ENCODE measurements around the gene ALDH1A2.

Gene ALDH1A2

GRCh38 chr15:57994221-57995049 is 71.1 kb downstream of the ALDH1A2 start:
- no peak for DNase-seq (ENCODE audit: low read depth)

- no peak for DNase-seq (ENCODE audit: low read depth)
These were observed 71.9 kb downstream of the ALDH1A2 start for GRCh38 chr15:57993409-57994145.

DNA sequence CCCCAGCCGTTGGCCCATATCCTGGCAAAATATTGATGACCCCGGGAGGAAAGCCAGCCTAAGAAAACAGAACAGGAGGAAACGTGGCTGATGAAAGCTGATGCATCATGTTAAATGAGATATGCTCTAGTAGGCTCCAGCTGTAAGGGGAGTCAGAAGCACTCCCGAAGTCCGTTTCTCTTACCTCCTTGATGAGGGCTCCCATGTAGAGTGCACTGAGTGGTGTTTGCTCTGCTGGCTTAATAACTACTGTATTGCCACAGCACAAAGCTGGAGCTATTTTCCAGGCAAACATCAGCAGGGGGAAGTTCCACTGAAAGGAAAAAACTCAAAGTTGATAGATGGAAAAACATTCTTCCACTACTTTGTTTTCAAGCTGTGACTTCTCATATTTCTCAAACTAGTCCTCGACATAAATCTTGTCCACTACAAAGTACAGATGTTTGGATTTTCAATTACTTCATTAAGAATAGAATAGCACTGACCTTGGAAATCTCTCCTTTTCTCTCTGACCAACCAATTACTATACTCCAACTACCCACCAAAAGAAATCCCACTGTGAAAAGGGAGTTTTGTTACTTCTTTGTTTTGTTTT is 72.7 kb downstream of the ALDH1A2 start:
- DNase-seq (ENCODE audit: low read depth): no peak

GRCh38 chr15:57973534-57973933 is 92.0 kb downstream of the ALDH1A2 start:
- no peak for DNase-seq (ENCODE audit: low read depth)

- DNase-seq (ENCODE audit: low read depth): no peak
These were observed 92.6 kb downstream of the ALDH1A2 start for GRCh38 chr15:57972864-57973263.

DNA sequence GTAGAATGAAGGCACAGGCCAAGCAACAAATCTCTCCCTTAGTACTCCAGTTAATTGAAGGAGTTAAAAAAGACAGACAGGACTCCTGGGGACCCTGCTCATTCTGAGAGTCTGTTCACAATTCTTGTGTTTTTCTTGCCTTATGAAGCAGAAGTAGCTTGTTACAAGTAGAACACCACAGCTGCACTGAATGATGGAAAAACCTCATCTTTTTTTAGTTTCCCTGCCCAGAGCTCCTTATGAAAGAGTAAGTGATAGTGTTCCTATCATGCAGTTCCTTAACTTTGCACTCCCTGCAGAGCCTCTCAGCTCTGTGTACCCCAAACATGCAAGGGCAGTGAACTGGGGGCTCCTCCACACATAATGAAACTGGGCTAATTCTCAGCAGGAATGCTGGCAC is 95.5 kb downstream of the ALDH1A2 start:
- DNase-seq (ENCODE audit: low read depth): no peak

DNA sequence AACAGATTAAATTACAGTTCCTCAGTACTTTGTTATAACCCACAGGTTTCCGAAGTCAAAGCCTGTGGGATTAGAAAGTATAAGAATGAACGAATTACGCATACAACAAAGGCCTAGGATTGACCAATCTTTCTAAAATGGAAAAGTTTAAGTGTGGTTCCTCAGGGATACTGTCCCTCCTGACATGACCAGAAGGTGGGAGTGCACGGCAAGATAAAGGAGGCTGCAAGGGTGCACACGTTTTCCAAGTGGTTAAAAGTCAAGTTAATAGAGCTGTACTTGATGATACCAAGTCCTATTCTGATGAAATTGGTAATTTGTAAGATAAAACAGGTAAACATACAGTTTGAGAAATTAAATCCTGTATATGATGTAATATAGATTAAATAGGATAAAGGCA is 96.2 kb downstream of the ALDH1A2 start:
- no peak for DNase-seq (ENCODE audit: low read depth)

GRCh38 chr15:57962887-57963286 is 102.6 kb downstream of the ALDH1A2 start:
- no peak for DNase-seq (ENCODE audit: low read depth)

DNA sequence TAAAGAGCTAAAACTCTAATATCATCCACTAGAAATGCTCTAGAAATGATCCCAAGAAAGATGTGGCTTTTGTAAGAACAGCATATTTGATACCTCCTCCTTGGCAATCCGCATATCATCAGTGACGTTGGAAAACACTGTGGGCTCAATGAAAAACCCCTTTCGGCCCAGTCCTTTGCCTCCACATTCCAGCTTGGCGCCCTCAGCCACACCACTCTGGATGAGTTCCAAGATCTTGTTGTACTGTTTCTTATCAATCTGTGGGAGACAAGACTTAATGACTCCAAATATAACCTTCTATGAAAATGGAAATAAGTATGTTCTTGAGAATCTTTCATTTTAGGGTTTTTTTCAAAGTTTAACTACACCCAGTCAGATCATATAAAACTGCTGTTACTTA is 103.6 kb downstream of the ALDH1A2 start:
- DNase-seq (ENCODE audit: low read depth): no peak

DNA sequence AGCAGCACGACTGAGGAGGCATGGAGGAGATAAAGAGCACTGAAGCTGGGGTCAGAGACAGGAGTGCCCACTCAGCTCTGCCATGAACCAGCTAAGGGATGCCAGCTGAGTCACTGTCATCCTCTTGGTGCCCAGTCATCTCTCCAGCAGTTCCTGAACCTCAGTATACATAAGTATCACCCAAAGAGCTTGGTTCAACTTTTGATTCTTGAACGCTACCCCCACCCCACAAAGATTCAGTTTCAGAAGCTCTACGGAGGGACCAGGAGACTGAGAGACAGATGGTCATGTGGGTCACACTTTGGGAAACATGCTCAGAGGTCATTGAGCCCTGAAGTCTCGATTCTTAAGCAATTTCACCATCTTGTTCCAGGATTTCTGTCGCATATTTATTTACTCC is 108.4 kb downstream of the ALDH1A2 start:
- DNase-seq (ENCODE audit: low read depth): no peak

DNA sequence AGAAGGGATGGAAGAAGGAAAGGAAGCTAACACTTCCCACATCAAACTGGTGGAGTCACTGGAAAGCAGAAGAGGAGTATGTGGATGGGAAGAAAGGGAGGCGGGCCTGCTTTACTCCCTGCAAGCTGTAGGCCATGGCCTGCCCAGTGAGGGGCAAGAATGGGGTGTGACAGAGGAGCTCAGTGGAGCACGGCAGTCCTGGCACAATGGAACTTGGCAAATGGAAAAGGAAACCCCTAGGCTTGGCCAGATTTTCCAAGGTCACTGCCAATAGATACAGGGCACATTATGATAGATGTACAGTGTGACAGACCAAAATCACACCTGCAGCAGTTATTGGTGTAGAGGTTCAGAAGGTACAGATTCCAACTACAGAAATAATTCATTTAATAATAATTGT is 111.6 kb downstream of the ALDH1A2 start:
- DNase-seq (ENCODE audit: low read depth): no peak

GRCh38 chr15:57951328-57951932 is 114.1 kb downstream of the ALDH1A2 start:
- DNase-seq (ENCODE audit: low read depth): no peak

- DNase-seq (ENCODE audit: low read depth): no peak
These were observed 115.0 kb downstream of the ALDH1A2 start for GRCh38 chr15:57950381-57950946.

GRCh38 chr15:57949374-57949943 is 116.1 kb downstream of the ALDH1A2 start:
- DNase-seq (ENCODE audit: low read depth): no peak

DNA sequence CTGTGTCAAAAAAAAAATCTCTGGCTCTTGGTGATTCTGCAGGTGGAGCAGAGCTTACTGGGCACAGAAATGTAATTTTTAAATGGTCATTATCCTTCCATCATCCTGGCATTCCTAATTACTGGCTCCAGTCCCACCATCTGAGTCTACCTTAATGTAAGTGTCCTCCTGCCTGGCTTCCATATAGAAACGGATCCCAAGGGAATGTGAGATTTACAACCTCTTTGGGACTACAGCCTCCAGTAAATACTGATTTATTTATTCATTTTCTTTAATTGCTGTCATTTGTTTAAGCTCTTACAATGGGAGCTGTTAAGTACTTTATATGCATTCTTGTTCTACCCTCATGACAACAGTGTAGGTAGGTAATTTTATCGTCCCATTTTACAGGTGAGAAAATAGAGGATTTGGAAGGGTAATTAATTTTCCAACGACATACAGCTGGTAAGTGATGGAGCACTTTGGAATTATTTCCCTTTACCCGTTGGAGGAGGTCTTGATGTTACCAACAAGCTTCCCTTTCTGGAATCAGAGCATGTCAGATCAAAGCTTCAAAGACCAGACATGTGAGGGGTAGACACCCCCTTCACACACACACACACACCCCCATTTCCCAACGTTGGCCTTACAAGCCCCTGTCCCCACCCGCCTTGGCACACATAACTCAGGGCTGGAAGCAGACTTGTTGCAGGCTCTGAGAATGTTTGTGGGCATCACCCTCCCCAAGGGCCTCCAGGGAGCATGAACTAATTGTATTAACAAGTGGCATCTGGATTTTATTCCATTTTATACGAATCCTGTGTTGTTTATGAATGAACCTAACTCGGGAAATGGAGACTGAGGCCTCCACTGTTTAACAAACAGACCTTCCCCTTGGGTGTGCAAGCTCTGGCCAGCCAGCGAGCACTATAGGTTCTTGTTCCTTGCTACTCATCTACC is 116.9 kb downstream of the ALDH1A2 start:
- no peak for DNase-seq (ENCODE audit: low read depth)

- no peak for DNase-seq (ENCODE audit: low read depth)
These were observed 117.7 kb downstream of the ALDH1A2 start for GRCh38 chr15:57947781-57948180.

DNA sequence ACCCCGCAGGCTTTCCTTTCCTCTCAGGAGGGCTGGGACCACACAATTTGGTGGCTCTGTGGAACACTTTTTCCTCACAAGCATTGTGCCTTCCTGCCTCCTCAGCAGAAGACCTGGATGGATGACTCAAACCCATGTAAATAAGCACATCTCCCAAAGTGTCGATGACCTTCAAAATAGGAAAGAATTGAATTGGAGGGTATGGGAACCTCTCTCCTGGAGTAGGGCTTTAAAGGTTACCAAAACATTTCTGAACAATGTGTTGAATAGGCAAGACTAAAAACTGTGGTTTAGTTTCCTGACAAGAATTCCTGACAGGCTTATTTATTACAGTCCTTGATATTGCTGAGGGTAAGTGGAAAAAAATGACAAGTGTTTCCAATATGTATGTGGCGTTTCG is 118.2 kb downstream of the ALDH1A2 start:
- no peak for DNase-seq (ENCODE audit: low read depth)

DNA sequence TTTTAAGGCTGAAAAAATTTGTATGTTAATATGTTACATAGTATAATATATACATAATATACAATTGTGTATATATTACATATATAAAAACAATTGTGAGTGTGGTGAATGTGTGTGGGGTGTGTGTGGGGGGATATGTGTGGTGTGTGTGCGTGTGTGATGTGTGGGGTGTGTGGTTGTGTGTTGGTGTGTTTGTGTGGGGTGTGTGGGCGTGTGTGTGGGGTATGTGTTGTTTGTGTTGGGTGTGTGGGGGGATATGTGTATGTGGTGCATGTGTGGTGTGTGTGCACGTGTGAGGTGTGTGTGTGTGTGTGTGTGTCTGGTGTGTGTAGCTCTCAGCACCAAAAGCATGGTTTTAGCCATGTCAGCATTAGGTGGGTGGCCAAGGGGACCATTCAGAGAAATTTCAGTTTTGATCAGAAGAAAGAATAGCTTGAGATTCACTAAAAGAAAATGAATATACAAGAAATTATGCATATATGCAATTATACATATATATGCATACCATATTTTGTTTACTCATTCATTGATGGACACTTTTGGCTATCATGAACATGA is 118.9 kb downstream of the ALDH1A2 start:
- no peak for DNase-seq (ENCODE audit: low read depth)

DNA sequence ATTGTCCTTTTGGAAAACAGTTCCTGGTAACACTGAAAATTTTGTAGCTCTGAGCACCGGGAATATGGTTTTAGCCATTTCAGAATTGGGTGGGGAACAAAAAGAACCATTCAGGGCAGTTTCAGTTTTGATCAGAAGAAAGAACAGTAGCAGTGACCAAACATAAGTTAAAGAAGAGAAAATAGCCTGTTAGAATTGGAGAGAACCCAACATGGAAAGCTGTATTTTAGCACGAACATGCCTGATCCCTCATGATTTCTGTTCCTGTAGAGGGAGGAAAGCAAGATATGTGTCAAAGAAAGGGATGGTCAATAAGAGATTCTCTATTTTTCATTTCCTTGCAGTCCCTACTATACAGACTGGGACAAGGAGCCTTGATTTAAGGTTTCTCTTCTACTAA is 119.9 kb downstream of the ALDH1A2 start:
- DNase-seq (ENCODE audit: low read depth): no peak

DNA sequence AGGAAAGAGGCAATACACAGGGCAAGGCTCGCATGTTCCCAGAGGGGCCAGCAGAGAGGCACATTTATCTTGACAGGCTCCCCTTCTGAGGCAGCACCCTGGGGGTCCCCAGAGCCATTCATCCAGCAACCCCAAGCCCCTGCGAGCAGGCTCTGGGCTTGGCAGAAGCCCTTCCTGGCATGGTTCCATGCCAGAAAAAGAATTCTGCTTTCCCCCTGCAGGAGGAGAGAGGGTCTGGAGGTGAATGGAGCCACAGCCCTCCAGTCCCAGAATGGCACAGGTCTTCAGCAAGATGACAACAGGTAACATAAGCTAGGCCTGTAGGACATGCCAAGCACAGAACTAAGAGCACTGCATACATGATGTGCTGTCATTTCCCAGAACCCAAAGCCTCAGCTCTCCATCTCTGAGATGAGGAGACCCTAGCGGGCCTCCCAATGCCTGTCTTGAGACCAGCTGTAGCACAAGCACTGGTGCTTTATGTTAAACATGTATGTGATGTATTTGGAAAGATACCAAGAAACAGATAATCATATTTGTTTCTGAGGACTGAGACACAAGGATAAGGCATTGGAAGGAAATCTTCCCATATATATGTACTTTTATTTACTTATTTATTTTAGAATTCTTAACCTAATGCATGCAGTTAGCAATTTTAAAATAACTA is 121.6 kb downstream of the ALDH1A2 start:
- no peak for DNase-seq (ENCODE audit: low read depth)
